HG03342 (cell line): ENCODE results near the gene ITGB4.

Experiments
- ATAC-seq: cut with Tn5 transposase; IDR thresholded peaks from one replicate; pipeline ENCODE4 v1.9.1; 2021; ENCODE audit warnings: mild to moderate bottlenecking, moderate library complexity; ENCODE audit not compliant: unreplicated experiment

Gene ITGB4

GRCh38 chr17:75784473-75785015 is 63.3 kb downstream of the ITGB4 start, which contains the start of gene UNK:
Gene UNK (plus strand): TSS chr17:75784806. CDS start chr17:75784881, 75 bp downstream.
- peak; percentile 56 for ATAC-seq

DNA sequence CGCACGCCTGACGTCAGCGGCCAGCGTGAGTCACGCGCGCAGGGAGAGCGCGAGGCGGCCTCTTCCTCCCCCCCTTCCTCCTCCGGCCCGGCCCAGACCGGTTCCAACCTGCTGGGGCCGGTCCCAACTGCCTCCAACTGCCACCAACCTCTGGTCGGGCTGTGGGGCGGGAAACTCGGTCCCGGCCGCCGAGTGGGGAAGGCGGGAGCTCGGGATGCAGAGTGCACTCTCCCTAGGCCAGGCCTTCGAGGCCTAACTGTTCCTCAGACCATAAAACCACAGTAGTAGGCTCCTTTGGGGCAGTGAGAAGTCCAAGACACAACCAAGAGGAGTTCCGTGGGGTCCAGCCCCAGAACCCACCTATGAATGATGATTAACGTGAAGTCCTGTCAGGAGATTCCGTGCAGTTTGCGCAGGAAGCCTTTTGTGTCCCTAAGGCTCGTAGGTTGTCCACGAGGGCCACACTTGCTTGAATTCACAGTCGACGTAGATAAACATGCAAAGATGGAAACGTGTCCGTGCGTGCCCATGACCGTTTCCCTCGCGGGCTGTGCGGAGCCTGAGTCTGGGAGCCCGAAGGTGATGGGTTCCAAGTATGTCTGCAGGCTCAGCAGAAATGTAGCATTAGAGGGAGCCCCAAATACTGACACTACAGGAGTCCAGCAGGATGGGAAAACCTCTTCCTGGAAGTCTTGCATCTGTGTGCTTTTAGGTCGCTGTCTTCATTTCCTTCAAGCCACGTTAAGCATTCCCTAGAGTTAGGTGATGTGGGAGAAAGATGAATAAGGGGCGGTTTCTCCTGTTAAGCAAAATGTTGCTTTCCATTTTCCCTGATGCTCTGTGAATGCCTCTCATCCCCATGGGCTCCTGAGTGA is 64.0 kb downstream of the ITGB4 start:
- ATAC-seq, result peak; percentile 59

GRCh38 chr17:75791254-75791653 is 70.0 kb downstream of the ITGB4 start:
- ATAC-seq, result no peak

- no peak for ATAC-seq
Measured at GRCh38 chr17:75793460-75793859, 72.2 kb downstream of the ITGB4 start.

DNA sequence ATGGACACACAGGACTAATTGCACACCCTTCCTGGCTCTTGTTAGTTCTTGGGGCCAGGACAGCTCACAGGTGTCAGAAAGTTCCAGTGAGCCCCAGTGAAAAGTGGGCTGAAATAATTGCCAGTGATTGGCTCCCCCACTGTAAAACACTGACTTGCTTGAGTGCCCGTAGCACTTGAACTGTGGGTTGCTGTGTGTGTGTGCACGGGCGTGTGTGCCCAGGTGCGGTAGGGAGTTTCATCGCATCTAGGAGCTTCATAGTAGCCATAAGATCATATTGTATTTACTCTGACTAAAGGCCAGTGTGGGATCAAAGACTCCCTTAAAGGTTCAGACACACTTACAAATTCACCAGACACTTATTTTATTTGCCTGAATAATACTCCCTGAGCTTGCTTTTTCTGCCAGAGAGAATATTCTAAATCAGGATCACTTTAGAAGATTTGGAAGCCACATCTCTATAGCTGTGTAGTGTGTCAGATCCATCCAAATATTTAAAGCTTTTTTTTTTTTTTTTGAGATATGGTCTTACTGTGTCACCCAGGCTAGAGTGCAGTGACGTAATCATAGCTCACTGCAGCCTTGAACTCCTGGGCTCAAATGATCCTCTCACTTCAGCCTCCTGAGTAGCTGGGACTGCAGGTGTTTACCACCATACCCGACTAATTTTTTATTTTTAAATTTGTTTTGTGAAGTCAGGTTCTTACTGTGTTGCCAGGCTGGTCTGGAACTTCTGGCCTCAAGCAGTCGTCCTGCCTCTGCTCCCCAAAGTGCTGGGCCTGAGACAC is 74.8 kb downstream of the ITGB4 start:
- ATAC-seq, result no peak

GRCh38 chr17:75799402-75799801 is 78.1 kb downstream of the ITGB4 start:
- no peak for ATAC-seq

GRCh38 chr17:75803883-75804282 is 82.6 kb downstream of the ITGB4 start:
- no peak for ATAC-seq

DNA sequence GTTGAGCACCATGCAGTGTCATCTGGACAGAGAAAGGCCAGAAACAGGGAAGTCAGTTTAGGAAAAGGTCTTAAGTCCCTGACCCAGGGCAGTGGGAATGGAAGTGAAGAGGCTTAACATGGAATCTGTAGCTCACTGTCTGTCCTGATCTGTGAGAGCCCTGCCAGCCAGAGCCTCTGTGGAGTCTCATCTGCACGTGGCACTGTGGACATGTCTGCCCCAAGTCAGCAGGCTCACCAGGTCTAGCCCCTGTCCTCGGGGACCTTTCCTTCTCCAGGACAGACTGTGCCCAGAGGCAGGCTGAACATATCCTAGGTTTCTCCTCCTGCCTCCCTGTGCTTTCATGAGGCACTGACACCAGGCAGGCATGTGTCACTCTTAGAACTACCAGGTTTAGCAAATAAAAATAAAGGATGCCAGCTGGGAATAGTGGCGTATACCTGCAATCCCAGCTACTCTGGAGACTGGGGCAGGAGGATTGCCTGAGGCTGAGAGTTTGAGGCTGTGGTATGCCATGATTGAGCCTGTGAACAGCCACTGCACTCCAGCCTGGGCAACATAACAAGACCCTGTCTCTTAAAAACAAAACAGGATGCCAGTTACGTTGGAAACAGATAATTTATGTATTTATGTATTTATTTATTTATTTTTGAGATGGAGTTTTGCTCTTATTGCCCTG is 85.7 kb downstream of the ITGB4 start:
- ATAC-seq, result no peak
